BE2C (cell line): ENCODE data around the gene ARHGEF4.

Source experiments
- DNase-seq: peaks from one replicate; pipeline ENCODE4 v3.0.0-alpha.2; 2020
- H3K27me3 ChIP-seq: fragments of 250-450 bp; sonication (Bioruptor Pico); 2 replicates; pipeline ENCODE4 v1.5.1; 2020; ENCODE audit warnings: mild to moderate bottlenecking
- H3K36me3 ChIP-seq: fragments of 250-450 bp; sonication (Bioruptor Pico); 2 replicates; pipeline ENCODE4 v1.5.1; 2020; ENCODE audit warnings: mild to moderate bottlenecking
- H3K4me1 ChIP-seq: fragments of 250-450 bp; sonication (Bioruptor Pico); 2 replicates; pipeline ENCODE4 v1.5.1; 2020
- H3K4me3 ChIP-seq: 2 replicates; pipeline ENCODE4 v1.5.1; 2011; ENCODE audit warnings: low read depth, low read length
- H3K9me3 ChIP-seq: fragments of 250-450 bp; sonication (Bioruptor Pico); 2 replicates; pipeline ENCODE4 v1.5.1; 2020
- CTCF ChIP-seq: IDR thresholded peaks from 2 replicates; pipeline ENCODE4 v1.5.1; 2012; ENCODE audit warnings: mild to moderate bottlenecking, low read depth, low read length

ARHGEF4 gene

GRCh38 chr2:130878316-130878715 is 41.6 kb downstream of the ARHGEF4 start:
- no peak for TF ChIP-seq CTCF
- Histone ChIP-seq H3K4me3 (no peak overlapping the region), H3K9me3 (no peaks in the 10 kb centered on the region), H3K4me1 (no peaks in the 10 kb centered on the region), H3K36me3 (no peaks in the 10 kb centered on the region), H3K27me3 (no peaks in the 10 kb centered on the region)
- no peak for DNase-seq

GRCh38 chr2:130878933-130879332 is 42.2 kb downstream of the ARHGEF4 start:
- no peaks in the 10 kb centered on the region for H3K27me3 ChIP-seq
- no peaks in the 10 kb centered on the region for H3K9me3 ChIP-seq
- no peak overlapping the region for H3K4me3 ChIP-seq
- H3K4me1 ChIP-seq, result no peaks in the 10 kb centered on the region
- no peak for TF ChIP-seq CTCF
- no peaks in the 10 kb centered on the region for H3K36me3 ChIP-seq
- no peak for DNase-seq

- H3K36me3 ChIP-seq, result no peaks in the 10 kb centered on the region
These were observed 45.5 kb downstream of the ARHGEF4 start for GRCh38 chr2:130882111-130882690.

GRCh38 chr2:130882991-130883390 is 46.3 kb downstream of the ARHGEF4 start:
- Histone ChIP-seq H3K4me3 (no peak overlapping the region), H3K4me1 (no peaks in the 10 kb centered on the region), H3K27me3 (no peaks in the 10 kb centered on the region), H3K9me3 (no peaks in the 10 kb centered on the region), H3K36me3 (no peaks in the 10 kb centered on the region)
- no peak for DNase-seq
- no peak for TF ChIP-seq CTCF

More at GRCh38 chr2:130882111-130882690, 45.5 kb downstream of the ARHGEF4 start:
- H3K27me3 ChIP-seq, result no peaks in the 10 kb centered on the region
- H3K9me3 ChIP-seq, result no peaks in the 10 kb centered on the region
- no peak for TF ChIP-seq CTCF
- no peak for DNase-seq
- no peaks in the 10 kb centered on the region for H3K4me1 ChIP-seq
- no peak overlapping the region for H3K4me3 ChIP-seq

- Histone ChIP-seq H3K27me3 (no peaks in the 10 kb centered on the region), H3K4me3 (no peak overlapping the region), H3K36me3 (no peaks in the 10 kb centered on the region), H3K4me1 (no peaks in the 10 kb centered on the region), H3K9me3 (no peaks in the 10 kb centered on the region)
- no peak for DNase-seq
- no peak for TF ChIP-seq CTCF
These were observed 46.8 kb downstream of the ARHGEF4 start for GRCh38 chr2:130883496-130883895.

- Histone ChIP-seq H3K9me3 (no peaks in the 10 kb centered on the region), H3K4me1 (no peaks in the 10 kb centered on the region), H3K27me3 (no peaks in the 10 kb centered on the region), H3K4me3 (no peak overlapping the region), H3K36me3 (no peaks in the 10 kb centered on the region)
- no peak for TF ChIP-seq CTCF
- DNase-seq, result no peak
These were observed 47.3 kb downstream of the ARHGEF4 start for GRCh38 chr2:130884013-130884412.
